Chondrocyte (in vitro differentiated cells): ENCODE results near the gene KCNT1. TPM values are rescaled to one million over a fixed set of nuclear protein-coding genes. Genes with fewer than 3 reads are reported as not detected.

Experiments used
- DNase-seq: peaks from one replicate; pipeline ENCODE4 v3.0.0; 2021; ENCODE audit warnings: mixed read lengths, low spot score
- H3K27ac Mint-ChIP-seq: one replicate; pipeline ENCODE4 v1.8.0; 2021; ENCODE audit warnings: mild to moderate bottlenecking, moderate library complexity, mixed read lengths; ENCODE audit not compliant: unreplicated experiment
- H3K27me3 Mint-ChIP-seq: 2 replicates; pipeline ENCODE4 v1.8.0; 2021; ENCODE audit warnings: low read depth, mixed read lengths
- H3K36me3 Mint-ChIP-seq: 2 replicates; pipeline ENCODE4 v1.8.0; 2021; ENCODE audit warnings: low read depth, mixed read lengths
- H3K4me1 Mint-ChIP-seq: 2 replicates; pipeline ENCODE4 v1.8.0; 2021; ENCODE audit warnings: low read depth, mild to moderate bottlenecking, mixed read lengths
- H3K4me3 Mint-ChIP-seq: one replicate; pipeline ENCODE4 v1.8.0; 2021; ENCODE audit warnings: mild to moderate bottlenecking, moderate library complexity, mixed read lengths; ENCODE audit not compliant: unreplicated experiment
- H3K9me3 Mint-ChIP-seq: 2 replicates; pipeline ENCODE4 v1.8.0; 2021; ENCODE audit warnings: low read depth, mixed read lengths
- total RNA-seq: library from RNA; stranded (reverse); gene quantifications from 3 replicates; pipeline ENCODE4 v1.2.1, GENCODE V29; 2021
- TF ChIP-seq, protein P1 (sequence below): fragments of 200-600 bp; sonication (generic); IDR thresholded peaks from 2 replicates; pipeline ENCODE4 v1.5.0; 2021; ENCODE audit warnings: antibody characterized with exemption, mild to moderate bottlenecking, moderate library complexity

KCNT1 gene
- total RNA-seq, 1 donor from 2014 or later: not detected

- TF ChIP-seq, protein P1, sequence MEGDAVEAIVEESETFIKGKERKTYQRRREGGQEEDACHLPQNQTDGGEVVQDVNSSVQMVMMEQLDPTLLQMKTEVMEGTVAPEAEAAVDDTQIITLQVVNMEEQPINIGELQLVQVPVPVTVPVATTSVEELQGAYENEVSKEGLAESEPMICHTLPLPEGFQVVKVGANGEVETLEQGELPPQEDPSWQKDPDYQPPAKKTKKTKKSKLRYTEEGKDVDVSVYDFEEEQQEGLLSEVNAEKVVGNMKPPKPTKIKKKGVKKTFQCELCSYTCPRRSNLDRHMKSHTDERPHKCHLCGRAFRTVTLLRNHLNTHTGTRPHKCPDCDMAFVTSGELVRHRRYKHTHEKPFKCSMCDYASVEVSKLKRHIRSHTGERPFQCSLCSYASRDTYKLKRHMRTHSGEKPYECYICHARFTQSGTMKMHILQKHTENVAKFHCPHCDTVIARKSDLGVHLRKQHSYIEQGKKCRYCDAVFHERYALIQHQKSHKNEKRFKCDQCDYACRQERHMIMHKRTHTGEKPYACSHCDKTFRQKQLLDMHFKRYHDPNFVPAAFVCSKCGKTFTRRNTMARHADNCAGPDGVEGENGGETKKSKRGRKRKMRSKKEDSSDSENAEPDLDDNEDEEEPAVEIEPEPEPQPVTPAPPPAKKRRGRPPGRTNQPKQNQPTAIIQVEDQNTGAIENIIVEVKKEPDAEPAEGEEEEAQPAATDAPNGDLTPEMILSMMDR: no peak
- Mint-ChIP-seq H3K36me3 (peaks cover 40% of the 10 kb centered on the region), H3K4me1 (peaks cover 18% of the 10 kb centered on the region), H3K27me3 (no peaks in the 10 kb centered on the region), H3K27ac (no peak overlapping the region), H3K4me3 (no peak overlapping the region), H3K9me3 (no peaks in the 10 kb centered on the region)
- DNase-seq: no peak
Observed at GRCh38 chr9:135811801-135812200, 109.8 kb downstream of the KCNT1 start.

DNA sequence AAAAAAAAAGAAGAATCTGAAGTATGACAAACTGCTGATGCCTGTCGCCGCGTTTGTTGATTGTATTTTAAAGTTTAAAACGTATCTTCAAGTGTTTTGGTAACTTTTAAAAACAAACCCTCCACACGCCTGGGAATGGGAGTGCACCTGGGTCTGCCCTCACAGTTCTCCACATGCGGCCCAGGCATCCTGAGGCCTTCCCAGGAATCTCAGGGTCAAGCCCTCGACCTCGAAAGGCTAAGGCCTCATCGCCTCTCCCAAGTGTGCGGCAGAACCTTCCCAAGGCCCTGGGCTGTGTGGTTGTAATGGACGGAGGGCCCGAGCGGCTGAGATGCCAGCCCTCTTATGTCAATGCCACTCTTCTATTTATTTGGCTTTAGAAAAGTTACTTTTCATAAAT, 111.0 kb downstream of the KCNT1 start:
- Mint-ChIP-seq H3K9me3 (no peaks in the 10 kb centered on the region), H3K4me3 (no peak overlapping the region), H3K27me3 (no peaks in the 10 kb centered on the region), H3K27ac (no peak overlapping the region), H3K4me1 (peaks cover 18% of the 10 kb centered on the region), H3K36me3 (peaks cover 36% of the 10 kb centered on the region)
- TF ChIP-seq, protein P1: no peak
- DNase-seq: no peak

GRCh38 chr9:135813671-135814290, 111.8 kb downstream of the KCNT1 start:
- peak; percentile 51 for DNase-seq
- no peaks in the 10 kb centered on the region for H3K9me3 Mint-ChIP-seq
- TF ChIP-seq, protein P1: no peak
- peaks cover 16% of the 10 kb centered on the region for H3K4me1 Mint-ChIP-seq
- H3K27ac Mint-ChIP-seq: no peak overlapping the region
- H3K36me3 Mint-ChIP-seq: peaks cover 39% of the 10 kb centered on the region
- H3K4me3 Mint-ChIP-seq: no peak overlapping the region
- no peaks in the 10 kb centered on the region for H3K27me3 Mint-ChIP-seq

DNA sequence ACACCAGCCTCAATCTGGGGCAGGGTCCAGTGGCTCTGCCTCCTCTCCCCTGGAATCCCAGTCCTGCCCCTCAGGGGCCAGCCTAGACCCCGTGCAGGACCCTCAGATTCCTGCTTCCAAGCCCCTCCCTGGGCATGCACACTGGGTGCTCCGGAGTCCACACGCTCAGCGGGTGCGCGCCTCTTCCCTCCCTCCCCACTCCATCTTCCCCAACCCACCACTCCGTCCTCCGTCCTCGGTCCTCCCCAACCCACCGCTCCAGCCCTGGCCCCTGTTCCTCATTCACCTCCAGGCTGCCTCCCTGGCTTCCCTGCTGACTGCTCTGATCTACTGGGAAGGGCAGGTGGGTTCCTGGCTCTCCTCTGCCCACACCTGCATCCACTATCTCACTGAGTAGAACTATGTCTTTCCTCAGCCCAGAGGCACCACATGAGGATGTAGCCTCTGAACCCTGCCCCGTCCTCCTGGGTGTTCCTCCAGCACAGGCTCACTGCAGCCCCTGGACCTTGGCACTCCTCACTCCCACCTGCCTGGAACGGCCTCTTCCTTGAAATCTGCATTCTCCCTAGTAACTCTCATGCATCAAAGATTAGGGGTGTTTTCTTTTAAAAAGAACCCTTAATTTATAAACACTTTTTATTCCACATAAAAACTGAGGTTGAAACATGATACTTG, 112.6 kb downstream of the KCNT1 start:
- Mint-ChIP-seq H3K4me1 (peaks cover 8% of the 10 kb centered on the region), H3K4me3 (no peak overlapping the region), H3K27me3 (no peaks in the 10 kb centered on the region), H3K27ac (no peak overlapping the region), H3K9me3 (no peaks in the 10 kb centered on the region), H3K36me3 (peaks cover 42% of the 10 kb centered on the region)
- DNase-seq: peak; percentile 73
- TF ChIP-seq, protein P1: no peak

- no peaks in the 10 kb centered on the region for H3K9me3 Mint-ChIP-seq
- TF ChIP-seq, protein P1: no peak
- H3K27ac Mint-ChIP-seq: no peak overlapping the region
- peaks cover 42% of the 10 kb centered on the region for H3K36me3 Mint-ChIP-seq
- H3K27me3 Mint-ChIP-seq: no peaks in the 10 kb centered on the region
- H3K4me3 Mint-ChIP-seq: no peak overlapping the region
- H3K4me1 Mint-ChIP-seq: peaks cover 8% of the 10 kb centered on the region
- peak; percentile 30 for DNase-seq
Observed at GRCh38 chr9:135815413-135815812, 113.4 kb downstream of the KCNT1 start.
